Stimulated activated CD8-positive, alpha-beta memory T cell treated with anti-CD3 and anti-CD28 coated beads, Interleukin-15, amount 100 ng/mL, for 1 hour (primary cell): Measurements from ENCODE around the gene CTSK.
"Not testable (repeated sequence)": the region's sequence is repeated elsewhere in the genome, so short reads cannot be mapped to it uniquely, and the experiment has no call there.

Source experiments
- DNase-seq: peaks from one replicate; pipeline ENCODE4 v3.0.0-alpha.2; 2020; ENCODE audit warnings: low read depth

Gene CTSK

GRCh38 chr1:150808121-150808520 is at the start of gene CTSK:
TSS of gene CTSK (minus strand) at chr1:150808260. CDS start at chr1:150806805, 1,455 bp downstream.
- DNase-seq: no peak

GRCh38 chr1:150852734-150853133 is 44.7 kb upstream of the CTSK start:
- DNase-seq: not testable (repeated sequence)

- not testable (repeated sequence) for DNase-seq
These were observed 42.8 kb upstream of the CTSK start for GRCh38 chr1:150850801-150851362.

GRCh38 chr1:150846473-150847146 is 38.5 kb upstream of the CTSK start:
- no peak for DNase-seq

- DNase-seq: no peak
These were observed 35.4 kb upstream of the CTSK start for GRCh38 chr1:150843474-150843873.

- DNase-seq: no peak
These were observed 34.9 kb upstream of the CTSK start for GRCh38 chr1:150842964-150843363.

- no peak for DNase-seq
These were observed 34.3 kb upstream of the CTSK start for GRCh38 chr1:150842343-150842742.

GRCh38 chr1:150841626-150842025 is 33.6 kb upstream of the CTSK start:
- no peak for DNase-seq

- not testable (repeated sequence) for DNase-seq
These were observed 32.8 kb upstream of the CTSK start for GRCh38 chr1:150840850-150841249.

GRCh38 chr1:150836129-150836773 is 28.2 kb upstream of the CTSK start:
- no peak for DNase-seq

- DNase-seq: not testable (repeated sequence)
These were observed 25.9 kb upstream of the CTSK start for GRCh38 chr1:150833961-150834360.

GRCh38 chr1:150832597-150832996 is 24.5 kb upstream of the CTSK start:
- DNase-seq: no peak

GRCh38 chr1:150829751-150830150 is 21.7 kb upstream of the CTSK start:
- DNase-seq: no peak

GRCh38 chr1:150826299-150826698 is 18.2 kb upstream of the CTSK start:
- no peak for DNase-seq

- no peak for DNase-seq
These were observed 12.9 kb upstream of the CTSK start for GRCh38 chr1:150820730-150821512.

GRCh38 chr1:150815871-150816270 is 7.8 kb upstream of the CTSK start:
- no peak for DNase-seq

GRCh38 chr1:150813028-150813707 is 5.1 kb upstream of the CTSK start:
- DNase-seq: no peak

- DNase-seq: no peak
These were observed 3.0 kb upstream of the CTSK start for GRCh38 chr1:150810958-150811659.

- no peak for DNase-seq
These were observed 1.6 kb upstream of the CTSK start for GRCh38 chr1:150809651-150810050.

- DNase-seq: no peak
These were observed 786 bp upstream of the CTSK start for GRCh38 chr1:150808846-150809245.

- DNase-seq: no peak
These were observed 624 bp downstream of the CTSK start for GRCh38 chr1:150807249-150808023.
